ENCODE data around the gene COL4A2.

DNA sequence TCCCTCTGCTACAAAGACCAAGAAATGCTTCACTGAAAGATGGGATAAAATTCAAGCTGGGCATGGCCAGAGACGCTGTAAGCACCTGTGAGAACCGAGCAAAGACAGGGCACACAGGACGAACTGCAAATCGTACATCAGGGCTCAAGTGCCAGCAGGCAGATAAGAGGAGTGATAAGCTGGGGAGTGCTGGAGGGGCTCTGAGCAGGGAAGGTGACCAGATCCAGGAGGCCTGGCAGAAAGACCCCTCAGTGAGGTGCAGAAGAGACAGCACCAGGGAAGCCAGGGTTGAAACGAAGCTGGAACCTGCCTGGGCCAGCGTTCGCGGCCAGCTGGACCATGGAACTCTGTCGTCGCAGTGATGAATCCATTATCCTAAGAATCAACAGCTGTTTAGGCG, 244.2 kb downstream of the COL4A2 start:
- no peak for TF ChIP-seq POLR2AphosphoS5 (IDR thresholded peaks at IDR 0.05; ENCODE audit: borderline replicate concordance, low read depth, low read length)
- TF ChIP-seq EZH2 (IDR thresholded peaks at IDR 0.05) = no peak
